AG20443 (cell line): ENCODE data around the gene CCDC171.
"Not testable (repeated sequence)": the region's sequence is repeated elsewhere in the genome, so short reads cannot be mapped to it uniquely, and the experiment has no call there.

Experiments
- DNase-seq: peaks from one replicate; pipeline ENCODE4 v3.0.0; 2012; ENCODE audit warnings: low spot score, mixed read lengths

Gene CCDC171

GRCh38 chr9:15570769-15571168 lies 17.9 kb downstream of the CCDC171 start:
- no peak for DNase-seq

- no peak for DNase-seq
These were observed 19.4 kb downstream of the CCDC171 start for GRCh38 chr9:15572200-15572770.

DNA sequence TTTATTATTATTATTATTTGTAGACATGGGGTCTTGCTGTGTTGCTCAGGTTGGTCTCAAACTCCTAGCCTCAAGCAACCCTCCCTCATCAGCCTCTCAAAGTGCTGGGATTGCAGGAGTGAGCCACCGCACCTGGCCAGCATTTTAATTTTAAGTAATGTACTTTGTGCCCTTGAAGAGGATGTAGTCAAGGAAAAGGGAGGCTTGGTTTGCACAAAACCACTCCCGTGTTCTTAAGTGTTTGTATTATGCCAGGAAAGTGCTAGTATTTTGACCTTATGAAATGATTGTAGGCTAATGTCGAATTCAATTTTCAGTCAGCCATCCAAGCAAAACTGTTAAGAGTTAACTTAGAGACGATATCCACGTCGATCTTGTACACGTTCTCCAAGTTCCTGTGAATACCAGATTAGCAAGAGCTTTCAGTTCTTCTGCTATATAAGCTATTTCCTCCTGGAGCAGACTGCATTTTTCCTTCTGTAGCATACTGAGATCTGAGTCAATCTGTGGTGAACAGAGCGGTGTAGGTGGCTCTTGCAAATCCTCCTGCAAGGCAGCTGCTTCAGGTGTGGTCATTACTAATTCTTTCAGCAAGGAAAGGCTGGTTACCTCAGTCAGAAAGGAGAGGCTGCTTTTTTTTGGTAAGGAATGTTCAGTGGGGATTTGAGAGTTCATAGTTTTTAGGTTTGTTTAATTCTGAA lies 23.7 kb downstream of the CCDC171 start:
- DNase-seq, result no peak

DNA sequence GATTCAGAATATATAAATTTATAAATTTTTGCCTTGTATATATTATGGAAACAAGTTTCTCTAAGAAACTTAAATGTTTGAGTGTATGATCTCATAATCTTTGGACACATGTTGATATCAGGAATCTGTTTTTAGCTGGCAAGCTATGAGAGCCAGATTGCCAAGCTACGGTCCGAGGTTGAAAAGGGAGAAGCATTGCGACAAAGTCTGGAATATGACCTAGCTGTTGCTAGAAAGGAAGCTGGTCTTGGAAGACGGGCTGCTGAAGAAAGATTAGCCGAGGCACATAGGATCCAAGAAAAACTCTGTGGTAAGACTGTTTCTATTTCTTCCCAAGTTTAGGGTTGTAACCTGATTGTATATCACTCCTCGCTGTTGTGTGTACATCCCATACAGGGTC lies 25.9 kb downstream of the CCDC171 start:
- DNase-seq, result no peak

- no peak for DNase-seq
These were observed 31.5 kb downstream of the CCDC171 start for GRCh38 chr9:15584379-15584778.

GRCh38 chr9:15592317-15592716 lies 39.5 kb downstream of the CCDC171 start:
- DNase-seq, result no peak

- not testable (repeated sequence) for DNase-seq
These were observed 40.1 kb downstream of the CCDC171 start for GRCh38 chr9:15592940-15593339.

DNA sequence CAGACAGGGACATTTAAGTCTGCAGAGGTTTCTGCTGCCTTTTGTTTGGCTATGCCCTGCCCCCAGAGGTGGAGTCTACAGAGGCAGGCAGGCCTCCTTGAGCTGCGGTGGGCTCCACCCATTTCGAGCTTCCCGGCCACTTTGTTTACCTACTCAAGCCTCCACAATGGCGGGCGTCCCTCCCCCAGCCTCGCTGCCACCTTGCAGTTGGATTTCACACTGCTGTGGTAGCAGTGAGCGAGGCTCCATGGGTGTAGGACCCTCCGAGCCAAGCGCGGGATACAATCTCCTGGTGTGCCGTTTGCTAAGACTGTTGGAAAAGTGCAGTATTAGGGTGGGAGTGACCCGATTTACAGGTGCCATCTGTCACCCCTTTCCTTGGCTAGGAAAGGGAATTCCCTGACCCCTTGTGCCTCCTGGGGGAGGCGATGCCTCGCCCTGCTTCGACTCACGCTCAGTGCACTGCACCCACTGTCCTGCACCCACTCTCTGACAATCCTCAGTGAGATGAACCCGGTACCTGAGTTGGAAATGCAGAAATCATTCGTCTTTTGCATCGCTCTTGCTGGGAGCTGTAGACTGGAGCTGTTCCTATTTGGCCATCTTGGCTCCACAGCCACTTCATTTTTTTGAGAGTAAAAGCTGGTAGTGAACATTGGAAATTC lies 48.0 kb downstream of the CCDC171 start:
- not testable (repeated sequence) for DNase-seq

DNA sequence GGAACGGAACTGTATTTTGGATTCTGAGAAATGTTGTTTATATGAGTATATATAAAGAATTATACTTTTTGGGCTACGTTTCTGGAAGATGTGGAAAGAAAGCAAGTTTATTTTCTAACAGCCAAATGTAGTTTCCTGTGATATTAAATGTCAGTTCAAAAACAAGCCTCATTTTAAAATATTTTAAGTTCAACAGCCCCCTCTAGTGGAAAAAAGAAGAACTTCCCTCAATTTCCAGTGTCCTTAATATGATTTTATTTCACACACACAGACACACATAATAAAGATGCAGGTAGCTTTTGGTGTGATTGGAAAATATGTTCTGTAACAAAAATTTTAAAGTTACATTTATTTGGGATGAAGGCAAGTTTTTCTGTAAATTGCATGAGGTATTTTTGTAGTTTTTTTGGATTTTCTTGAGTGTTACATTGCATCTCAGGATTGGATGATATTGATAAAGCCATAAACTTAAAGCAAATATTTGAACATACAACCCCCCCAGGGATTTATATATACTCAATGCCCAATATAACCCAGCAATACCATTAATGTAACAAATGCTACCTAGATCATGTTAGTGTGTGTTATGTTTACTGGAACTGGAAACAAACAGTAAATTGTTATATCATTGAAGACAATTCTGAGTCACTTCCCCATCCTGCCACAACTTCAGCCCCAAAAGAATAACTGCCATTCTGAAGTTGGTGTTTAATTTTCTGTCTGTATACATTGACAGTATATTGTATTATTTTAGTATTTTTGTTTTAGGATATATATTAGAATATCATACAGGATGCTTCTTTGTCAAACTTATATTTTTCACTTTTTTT lies 54.0 kb downstream of the CCDC171 start:
- DNase-seq, result peak; percentile 24

DNA sequence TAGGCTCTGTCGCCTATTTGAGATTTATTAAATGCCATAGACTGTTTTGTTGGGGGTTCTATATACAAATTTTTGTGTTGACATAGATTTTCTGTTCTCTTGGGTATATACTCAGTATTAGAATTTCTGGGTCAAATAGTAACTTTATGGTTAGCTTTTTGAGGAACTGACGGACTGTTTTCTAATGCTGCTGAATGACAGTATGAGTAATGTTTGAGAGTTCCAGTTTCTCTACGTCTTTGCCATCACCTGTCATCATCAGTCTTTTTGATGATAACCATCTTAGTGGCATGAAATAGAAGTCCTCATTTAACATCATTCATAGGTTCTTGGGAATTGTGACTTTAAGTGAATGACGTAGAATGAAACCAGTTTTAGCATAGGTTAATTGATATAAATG lies 60.1 kb downstream of the CCDC171 start:
- DNase-seq, result no peak

DNA sequence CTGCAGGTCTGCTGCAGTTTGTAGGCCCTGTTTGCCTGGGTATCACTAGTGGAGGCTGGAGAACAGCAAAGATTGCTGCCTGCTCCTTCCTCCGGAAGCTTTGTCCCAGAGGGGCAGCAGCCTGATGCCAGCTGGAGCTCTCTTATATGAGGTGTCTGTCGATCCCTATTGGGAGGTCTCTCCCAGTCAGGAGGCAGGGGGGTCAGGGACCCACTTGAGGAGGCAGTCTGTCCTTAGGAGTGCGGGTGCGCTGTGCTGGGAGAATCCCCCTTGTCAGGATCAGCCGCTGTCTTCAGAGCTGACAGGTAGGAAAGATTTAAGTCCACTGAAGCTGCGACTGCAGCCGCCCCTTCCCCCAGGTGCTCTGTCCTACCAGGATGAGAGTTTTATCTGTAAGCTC lies 64.9 kb downstream of the CCDC171 start:
- DNase-seq, result no peak

GRCh38 chr9:15618540-15619331 lies 65.9 kb downstream of the CCDC171 start:
- no peak for DNase-seq

- peak; percentile 10 for DNase-seq
These were observed 69.6 kb downstream of the CCDC171 start for GRCh38 chr9:15622318-15622971.

DNA sequence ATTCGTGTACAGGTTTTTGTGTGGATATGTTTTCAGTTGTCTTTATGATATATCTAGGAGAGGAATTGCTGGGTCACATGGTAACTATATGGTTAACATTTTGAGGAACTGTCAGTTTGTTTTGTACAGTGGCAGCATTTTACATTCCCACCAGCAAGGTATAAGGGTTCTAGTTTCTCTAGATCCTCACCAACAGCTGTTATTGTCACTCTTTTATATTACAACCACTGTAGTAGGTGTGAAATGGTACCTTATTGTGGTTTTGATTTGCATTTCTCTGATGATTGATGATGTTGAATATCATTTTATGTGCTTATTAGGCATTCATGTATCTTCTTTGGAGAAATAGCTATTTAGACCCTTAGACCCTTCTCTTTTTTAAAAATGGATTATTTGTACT lies 82.9 kb downstream of the CCDC171 start:
- DNase-seq, result no peak

- DNase-seq, result no peak
These were observed 87.3 kb downstream of the CCDC171 start for GRCh38 chr9:15640121-15640520.

GRCh38 chr9:15641291-15641690 lies 88.4 kb downstream of the CCDC171 start:
- DNase-seq, result no peak

DNA sequence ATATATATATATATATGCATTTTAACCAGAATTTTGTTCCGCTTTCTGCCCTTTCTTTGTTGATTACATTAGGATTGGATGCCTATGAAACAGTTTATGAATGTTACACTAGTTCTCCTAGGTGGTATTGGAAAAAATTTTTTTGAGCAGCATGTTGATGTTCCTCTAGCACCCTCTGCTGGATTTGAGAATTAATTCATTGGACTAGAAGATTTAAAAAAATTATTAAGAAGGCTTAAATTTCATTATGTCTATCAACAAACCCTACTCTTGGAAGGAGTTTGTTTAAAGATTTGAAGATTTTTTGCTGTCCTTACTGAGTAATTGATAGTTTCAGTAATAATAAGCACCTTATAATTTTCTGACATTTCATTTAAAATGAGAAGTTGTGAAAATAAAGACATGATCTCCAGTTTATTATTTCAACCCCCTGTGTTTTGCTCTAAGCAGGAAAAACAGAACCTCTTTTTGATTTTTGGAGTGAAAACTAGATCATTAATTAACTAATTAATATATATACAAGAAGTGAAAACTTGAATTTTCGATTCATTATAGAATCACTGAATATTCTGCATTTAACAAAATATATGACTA lies 89.6 kb downstream of the CCDC171 start:
- DNase-seq, result peak; percentile 51

DNA sequence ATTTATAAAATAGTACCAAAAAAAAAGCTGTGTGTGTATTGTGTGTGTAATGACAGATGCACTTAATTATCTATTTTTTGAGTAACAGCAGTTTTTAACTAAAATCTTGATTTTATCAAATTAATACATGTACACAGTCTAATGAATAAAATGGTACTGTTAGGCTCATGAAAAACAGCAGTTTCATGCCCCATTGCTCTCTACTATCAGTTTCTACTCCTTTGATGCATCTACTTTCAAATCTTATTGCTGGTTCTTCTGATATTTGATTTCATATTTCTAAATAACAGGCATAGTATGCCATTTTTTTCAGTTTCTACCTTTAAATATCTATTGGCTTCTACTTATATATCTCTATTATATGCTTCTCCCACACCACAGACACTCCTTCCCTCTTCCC lies 117.4 kb downstream of the CCDC171 start:
- DNase-seq, result no peak

GRCh38 chr9:15670894-15671293 lies 118.1 kb downstream of the CCDC171 start:
- DNase-seq, result no peak

GRCh38 chr9:15693701-15694100 lies 140.9 kb downstream of the CCDC171 start:
- no peak for DNase-seq

DNA sequence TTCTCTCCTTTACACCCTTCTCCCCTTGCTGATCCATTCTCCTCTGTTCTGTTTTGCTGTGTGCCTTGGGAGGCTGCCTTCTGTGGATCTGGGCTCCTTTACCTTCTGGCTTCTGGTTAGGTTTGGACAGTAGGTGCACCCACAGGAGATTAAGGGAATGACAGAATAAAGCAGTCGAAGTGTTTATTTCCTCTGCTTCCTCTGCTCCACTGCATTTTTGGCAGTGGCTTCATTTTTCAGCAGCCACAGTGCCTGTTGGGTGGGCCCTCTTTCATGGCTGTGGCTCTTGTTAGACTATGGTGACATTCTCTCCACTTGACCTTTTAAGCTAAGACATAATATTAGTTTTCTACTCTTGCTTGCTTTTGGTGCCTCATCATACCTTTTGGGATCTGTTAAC lies 144.1 kb downstream of the CCDC171 start:
- DNase-seq, result peak; percentile 26
